Head of caudate nucleus (tissue), 42 donors: ENCODE results near the gene ALKBH6.
A peak's percentile ranks its signal among the peaks of the same experiment; 100 is the strongest.
"Not testable (repeated sequence)": the region's sequence is repeated elsewhere in the genome, so short reads cannot be mapped to it uniquely, and the experiment has no call there.

Source experiments
- DNase-seq, 42 donors: peaks; one replicate each; pipeline versions ENCODE4 v3.0.0 to v3.0.0-alpha.2; 2020 to 2021; ENCODE audit warnings: mixed read lengths in 7 of 42
- intact Hi-C: fragments of 100-400 bp; cut with DNase I; formaldehyde crosslinking; loops from one replicate; pipeline ENCODE4 v1.15.0; 2022

Gene ALKBH6

GRCh38 chr19:36014012-36014924 lies at the start of gene ALKBH6:
TSS of gene ALKBH6 (minus strand) at chr19:36014213. CDS start at chr19:36013397, 816 bp downstream.
- intact Hi-C loops = no loop called here

GRCh38 chr19:36061367-36061766 lies 47.4 kb upstream of the ALKBH6 start:
- intact Hi-C loops = loop anchor here (2.0 kb wide), 1 partner anchor 109 kb away; no protein-coding TSS in a partner anchor
- DNase-seq = no peak

More at GRCh38 chr19:36014012-36014924, at the start of gene ALKBH6:
- peak; percentile 98 to 100 (median 99) for DNase-seq

GRCh38 chr19:36060430-36060829 lies 46.4 kb upstream of the ALKBH6 start:
- intact Hi-C loops = loop anchor here (2.0 kb wide), 1 partner anchor 110 kb away; no protein-coding TSS in a partner anchor
- DNase-seq = peak; percentile 59 to 93 (median 84)

GRCh38 chr19:36059180-36059910 lies 45.3 kb upstream of the ALKBH6 start:
- intact Hi-C loops = loop anchor here (10.0 kb wide), 2 partner anchors 65 to 425 kb away; partner anchors contain the start of genes SDHAF1 and ZNF566

GRCh38 chr19:36058481-36059179 lies 44.6 kb upstream of the ALKBH6 start:
- DNase-seq = no peak
- intact Hi-C loops = loop anchor here (10.0 kb wide), 2 partner anchors 64 to 426 kb away; partner anchors contain the start of genes SDHAF1 and ZNF566

More at GRCh38 chr19:36059180-36059910, 45.3 kb upstream of the ALKBH6 start:
- DNase-seq = no peak

GRCh38 chr19:36054733-36055686 lies 41.0 kb upstream of the ALKBH6 start, which contains the start of gene WDR62:
TSS of gene WDR62 (plus strand) at chr19:36054897. CDS start at chr19:36054972, 75 bp downstream.
- peak; percentile 89 to 97 (median 94) for DNase-seq
- intact Hi-C loops = loop anchor here (2.0 to 10.0 kb wide), 3 partner anchors 60 to 430 kb away; partner anchors contain the start of genes POLR2I, SDHAF1, TBCB and ZNF566

GRCh38 chr19:36054119-36054732 lies 40.2 kb upstream of the ALKBH6 start, which contains the start of gene THAP8:
TSS of gene THAP8 (minus strand) at chr19:36054285. CDS start at chr19:36054217, 68 bp downstream.
- peak; percentile 97 to 100 (median 99) for DNase-seq
- intact Hi-C loops = loop anchor here (2.0 to 10.0 kb wide), 3 partner anchors 59 to 431 kb away; partner anchors contain the start of genes POLR2I, SDHAF1, TBCB and ZNF566

- intact Hi-C loops = loop anchor here (10.0 kb wide), 2 partner anchors 57 to 433 kb away; partner anchors contain the start of genes SDHAF1 and ZNF566
- no peak for DNase-seq
Observed at GRCh38 chr19:36051637-36052036, 37.6 kb upstream of the ALKBH6 start.

- peak in 37 of 42 donors; percentile 27 to 80 (median 60) for DNase-seq
- intact Hi-C loops = loop anchor here (10.0 kb wide), 2 partner anchors 56 to 434 kb away; partner anchors contain the start of genes SDHAF1 and ZNF566
Observed at GRCh38 chr19:36051236-36051635, 37.2 kb upstream of the ALKBH6 start.

- intact Hi-C loops = no loop called here
- DNase-seq = no peak
Observed at GRCh38 chr19:36049080-36049698, 35.2 kb upstream of the ALKBH6 start.

- DNase-seq = no peak
Observed at GRCh38 chr19:36047835-36048234, 33.8 kb upstream of the ALKBH6 start.

GRCh38 chr19:36046443-36047050 lies 32.5 kb upstream of the ALKBH6 start:
- intact Hi-C loops = no loop called here

More at GRCh38 chr19:36047835-36048234, 33.8 kb upstream of the ALKBH6 start:
- intact Hi-C loops = no loop called here

GRCh38 chr19:36043952-36044351 lies 29.9 kb upstream of the ALKBH6 start:
- intact Hi-C loops = no loop called here

More at GRCh38 chr19:36046443-36047050, 32.5 kb upstream of the ALKBH6 start:
- peak; percentile 30 to 89 (median 65) for DNase-seq

GRCh38 chr19:36041831-36042230 lies 27.8 kb upstream of the ALKBH6 start:
- peak in 23 of 42 donors; percentile 11 to 80 (median 40) for DNase-seq
- intact Hi-C loops = no loop called here

More at GRCh38 chr19:36043952-36044351, 29.9 kb upstream of the ALKBH6 start:
- DNase-seq = peak in 8 of 42 donors; percentile 21 to 62 (median 38)

- intact Hi-C loops, DNase-seq: not testable (repeated sequence)
Observed at GRCh38 chr19:36041092-36041491, 27.1 kb upstream of the ALKBH6 start.
